Left renal cortex interstitium (tissue), 4 donors: ENCODE measurements around the gene SARS1. TPM values are rescaled to one million over a fixed set of nuclear protein-coding genes. Genes with fewer than 3 reads are reported as not detected.

Source experiments
- DNase-seq, 4 donors: peaks; one replicate each; pipeline ENCODE4 v3.0.0-alpha.2; 2013; ENCODE audit warnings: low read depth in 4 of 4, low spot score in 2 of 4, missing footprints in 1 of 4
- polyA plus RNA-seq, 4 donors: library from polyadenylated mRNA; unstranded; fragments of 120-200 nt; gene quantifications; one replicate each; pipeline ENCODE4 v1.2.1, GENCODE V29; 2013; ENCODE audit not compliant: insufficient read length in 4 of 4

The SARS1 gene
- polyA plus RNA-seq, 4 donors: 125 to 152 (median 131) TPM

DNA sequence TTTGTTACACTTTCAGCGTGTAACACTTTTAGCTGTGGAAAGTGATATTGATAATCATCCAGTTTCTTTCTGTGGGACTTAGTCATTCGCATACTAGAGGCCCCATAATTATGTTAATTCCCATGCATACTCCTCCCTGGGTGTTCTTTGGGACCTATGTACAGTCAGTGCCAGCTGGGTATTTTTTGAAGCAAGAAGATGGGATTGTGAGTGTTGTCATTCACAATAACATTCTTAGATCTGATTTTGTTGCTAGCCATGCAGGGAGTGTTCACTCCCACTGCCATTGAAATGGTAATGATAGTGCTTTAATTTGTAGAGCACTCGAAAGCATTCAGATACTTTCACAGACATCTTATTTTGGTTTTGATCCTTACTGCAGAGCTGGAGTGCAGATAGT is 11.6 kb downstream of the SARS1 start:
- DNase-seq: no peak

DNA sequence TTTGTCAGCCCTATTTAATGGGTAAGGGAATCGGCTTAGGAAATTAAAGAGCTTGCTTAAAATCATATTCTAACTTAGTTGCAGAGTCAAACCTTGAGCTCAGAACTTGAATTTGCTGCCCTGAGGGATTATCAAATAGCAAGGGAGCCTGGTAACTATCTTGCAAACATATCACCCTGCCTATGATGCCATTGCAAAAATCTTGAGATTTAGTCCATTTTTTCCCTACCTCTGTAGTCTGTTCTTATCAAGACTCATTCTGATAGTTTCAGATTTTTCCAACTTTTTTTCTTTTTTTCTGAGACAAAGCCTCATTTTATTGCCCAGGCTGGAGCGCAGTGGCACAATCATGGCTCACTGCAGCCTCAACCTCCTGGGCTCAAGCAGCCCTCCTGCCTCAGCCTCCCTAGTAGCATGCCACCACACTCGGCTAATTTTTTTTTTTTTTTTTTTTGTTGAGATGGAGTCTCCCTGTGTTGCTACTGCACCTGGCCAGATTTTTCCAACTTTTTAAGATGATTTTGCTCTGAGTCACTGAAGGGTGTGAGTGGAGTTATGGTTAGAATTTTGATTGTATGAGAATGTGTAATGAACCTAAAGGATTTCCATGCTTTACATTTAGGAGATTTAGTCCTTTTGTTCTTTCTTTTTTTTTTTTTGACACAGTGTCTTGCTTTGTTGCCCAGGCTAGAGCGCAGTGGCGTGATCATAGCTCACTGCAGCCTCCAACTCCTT is 12.2 kb downstream of the SARS1 start:
- DNase-seq: no peak

DNA sequence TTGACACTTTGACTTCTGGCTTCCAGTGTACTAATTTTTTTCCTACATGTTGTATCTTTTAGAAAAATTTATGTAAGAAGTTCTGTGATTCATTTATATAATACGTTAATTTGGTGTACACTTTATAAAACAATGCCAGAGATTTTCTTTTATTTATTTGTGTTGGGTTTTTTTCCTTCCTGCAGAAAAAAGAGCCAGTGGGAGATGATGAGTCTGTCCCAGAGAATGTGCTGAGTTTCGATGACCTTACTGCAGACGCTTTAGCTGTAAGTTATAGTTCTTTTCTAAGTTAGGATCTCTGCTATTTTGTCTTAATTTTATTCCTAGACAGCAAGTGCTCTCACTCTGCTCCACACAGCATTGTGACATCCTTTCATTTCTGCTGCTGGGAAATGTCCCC is 14.4 kb downstream of the SARS1 start:
- no peak for DNase-seq

GRCh38 chr1:109229531-109230127 is 15.9 kb downstream of the SARS1 start:
- DNase-seq: no peak

DNA sequence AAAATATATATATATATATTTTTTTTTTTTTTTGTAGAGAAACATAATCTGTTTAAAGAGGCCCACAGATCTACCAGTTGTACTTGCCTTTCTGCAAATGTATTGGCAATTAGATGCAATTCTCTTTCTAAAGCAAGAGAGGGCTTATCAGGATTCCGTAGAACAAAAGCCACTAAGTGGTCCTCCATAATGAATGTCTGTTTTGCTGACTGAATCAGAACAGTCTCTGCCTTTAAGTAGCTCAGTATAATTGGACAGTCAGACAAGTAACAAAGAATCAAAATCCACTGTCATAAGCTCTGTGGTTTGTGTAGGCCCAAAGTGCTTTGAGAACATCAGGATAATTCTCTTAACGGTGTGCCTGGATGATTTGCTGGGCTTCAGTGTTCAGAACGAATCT is 17.3 kb downstream of the SARS1 start:
- no peak for DNase-seq

- no peak for DNase-seq
These were observed 21.4 kb downstream of the SARS1 start for GRCh38 chr1:109235137-109235536.

GRCh38 chr1:109237512-109237911 is 23.8 kb downstream of the SARS1 start:
- DNase-seq: no peak

GRCh38 chr1:109238382-109238781 is 24.7 kb downstream of the SARS1 start:
- no peak for DNase-seq

- no peak for DNase-seq
These were observed 25.3 kb downstream of the SARS1 start for GRCh38 chr1:109239047-109239408.

GRCh38 chr1:109239409-109240068 is 25.8 kb downstream of the SARS1 start:
- DNase-seq: no peak

- no peak for DNase-seq
These were observed 26.7 kb downstream of the SARS1 start for GRCh38 chr1:109240158-109241152.

- no peak for DNase-seq
These were observed 27.6 kb downstream of the SARS1 start for GRCh38 chr1:109241344-109241743.

DNA sequence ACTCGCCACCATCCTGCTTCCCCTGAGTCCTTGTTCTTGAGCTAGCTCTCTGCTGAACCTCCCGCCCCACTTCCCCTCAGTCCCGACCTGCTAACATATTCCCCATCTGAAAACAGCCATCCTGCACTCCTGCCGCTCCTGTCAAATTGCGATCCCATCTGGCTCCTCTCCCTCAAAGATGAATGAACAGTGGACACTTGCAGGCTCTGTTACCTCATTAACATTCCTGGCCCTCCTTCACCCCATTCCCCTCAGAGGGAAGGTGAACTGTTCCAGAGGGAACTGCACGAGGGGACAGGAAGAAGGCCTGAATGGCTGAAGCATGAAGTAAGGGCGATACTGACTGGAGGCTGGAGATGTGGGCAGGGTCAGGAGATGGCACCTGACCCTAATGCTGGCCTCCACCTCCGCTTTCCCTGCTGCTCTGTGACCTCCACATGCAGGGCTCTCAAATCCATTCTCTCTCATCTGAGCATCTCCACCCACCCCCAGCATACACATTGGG is 28.2 kb downstream of the SARS1 start:
- no peak for DNase-seq

GRCh38 chr1:109242387-109242786 is 28.7 kb downstream of the SARS1 start:
- DNase-seq: no peak

GRCh38 chr1:109243221-109243620 is 29.5 kb downstream of the SARS1 start:
- no peak for DNase-seq

GRCh38 chr1:109243860-109244552 is 30.3 kb downstream of the SARS1 start:
- no peak for DNase-seq

DNA sequence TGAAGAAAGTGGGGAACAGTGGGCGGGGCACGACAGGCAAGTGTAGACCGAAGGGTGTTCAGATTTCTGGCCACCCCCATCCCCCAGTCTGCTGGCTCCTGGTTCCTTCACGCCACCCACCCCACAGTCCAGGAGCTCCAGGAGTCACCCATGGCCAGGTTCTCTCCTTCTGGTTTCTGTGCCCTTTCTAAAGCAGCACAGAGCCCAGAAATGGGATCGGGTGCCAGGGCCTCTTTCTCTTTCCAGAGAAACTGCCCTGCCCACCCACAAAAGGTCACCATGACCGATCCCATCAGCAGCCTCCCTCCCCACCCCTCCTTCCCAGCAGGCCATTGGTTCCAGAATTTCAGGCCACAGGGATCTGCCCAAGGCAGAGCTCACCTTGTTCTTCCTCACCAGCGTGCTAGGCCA is 32.4 kb downstream of the SARS1 start:
- DNase-seq: no peak

DNA sequence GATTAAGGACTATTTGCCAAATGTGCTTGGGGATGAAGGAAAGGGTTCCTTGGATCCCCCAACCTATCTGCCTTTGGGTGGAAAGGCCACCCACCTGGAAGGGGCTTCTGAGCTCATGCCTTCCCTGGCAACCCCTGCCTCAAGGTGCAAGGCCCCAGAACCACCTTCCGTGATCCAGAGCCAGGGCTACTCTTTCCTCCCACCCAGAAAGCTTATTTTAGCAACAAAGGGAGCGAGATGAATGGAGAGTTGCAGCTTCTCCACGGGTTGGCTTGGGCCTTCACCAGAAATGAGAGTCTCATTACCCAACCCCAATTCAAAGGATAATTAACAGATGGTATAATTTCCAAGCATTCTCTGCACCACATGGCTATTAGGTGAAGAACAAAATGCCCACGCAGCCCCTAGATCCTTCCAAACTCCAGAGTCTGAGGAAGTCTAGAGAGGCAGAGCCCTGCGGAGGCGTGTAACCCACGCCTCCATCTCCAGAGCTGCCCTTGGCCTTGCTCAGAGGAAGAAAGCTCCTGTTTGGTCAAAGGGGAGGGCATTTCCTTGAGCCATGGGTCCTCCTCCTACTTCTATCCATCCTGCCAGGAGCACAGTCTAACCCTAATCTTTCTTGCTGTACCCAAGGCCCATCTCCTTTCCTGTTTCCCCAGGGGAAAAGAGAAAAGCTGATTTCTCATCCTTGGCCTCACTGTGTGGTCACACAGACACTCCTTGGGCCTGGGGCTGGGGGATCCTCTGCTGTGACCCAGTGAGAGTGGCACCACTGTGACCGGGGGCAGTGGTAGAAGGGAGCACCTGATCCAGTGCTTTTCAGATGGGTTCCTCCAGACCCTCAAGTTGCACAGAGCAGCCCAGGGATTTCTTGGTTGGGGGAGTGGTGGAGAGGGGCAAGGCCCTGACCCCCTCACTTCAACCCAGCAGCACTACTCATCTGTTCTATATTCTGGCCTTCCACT is 34.0 kb downstream of the SARS1 start:
- no peak for DNase-seq

- DNase-seq: no peak
These were observed 34.7 kb downstream of the SARS1 start for GRCh38 chr1:109248444-109248796.
